OCI-LY1 (cell line): ENCODE measurements around the gene ZBTB20.

Experiments used
- H2AFZ ChIP-seq: fragments of 200-600 bp; sonication (generic), shearing (Covaris generic); 2 replicates; pipeline ENCODE4 v1.6.0; 2014; ENCODE audit warnings: antibody characterized with exemption, mild to moderate bottlenecking, low read length
- H3F3A ChIP-seq: fragments of 200-600 bp; sonication (generic), shearing (Covaris generic); 2 replicates; pipeline ENCODE4 v1.6.0; 2014; ENCODE audit warnings: mild to moderate bottlenecking, antibody characterized with exemption, low read length, moderate library complexity; ENCODE audit not compliant: insufficient read depth
- H3K27ac ChIP-seq: fragments of 200-600 bp; sonication (generic); 2 replicates; pipeline ENCODE4 v1.5.1; 2014; ENCODE audit warnings: low read length, mixed run types, mild to moderate bottlenecking, low read depth; ENCODE audit not compliant: poor library complexity, severe bottlenecking
- H3K27me3 ChIP-seq: fragments of 200-600 bp; sonication (generic); 2 replicates; pipeline ENCODE4 v1.6.0; 2014; ENCODE audit warnings: antibody characterized with exemption, mild to moderate bottlenecking, low read length, moderate library complexity; ENCODE audit not compliant: insufficient read depth
- H3K36me3 ChIP-seq: fragments of 200-600 bp; sonication (generic); 2 replicates; pipeline ENCODE4 v1.6.1; 2014; ENCODE audit warnings: mild to moderate bottlenecking, antibody characterized with exemption, low read length, moderate library complexity, mixed read lengths; ENCODE audit not compliant: insufficient read depth
- H3K4me1 ChIP-seq: fragments of 200-600 bp; sonication (generic); 2 replicates; pipeline ENCODE4 v1.5.1; 2014; ENCODE audit warnings: mild to moderate bottlenecking, low read length, moderate library complexity; ENCODE audit not compliant: insufficient read depth, severe bottlenecking
- H3K4me2 ChIP-seq: fragments of 200-600 bp; sonication (generic), shearing (Covaris generic); 2 replicates; pipeline ENCODE4 v1.6.1; 2014; ENCODE audit warnings: low read length
- H3K4me3 ChIP-seq: fragments of 200-600 bp; sonication (generic); 2 replicates; pipeline ENCODE4 v1.5.1; 2014; ENCODE audit warnings: low read length, low read depth, mild to moderate bottlenecking, mixed read lengths; ENCODE audit not compliant: poor library complexity, severe bottlenecking
- H3K79me2 ChIP-seq: fragments of 200-600 bp; shearing (Covaris generic); 2 replicates; pipeline ENCODE4 v1.6.1; 2016; ENCODE audit warnings: mixed run types, low read length, mixed read lengths; ENCODE audit not compliant: insufficient read depth
- H3K9ac ChIP-seq: fragments of 200-600 bp; sonication (generic), shearing (Covaris generic); 2 replicates; pipeline ENCODE4 v1.6.1; 2014; ENCODE audit warnings: mild to moderate bottlenecking, low read length, mixed read lengths
- H3K9me2 ChIP-seq: fragments of 200-600 bp; sonication (generic), shearing (Covaris generic); 2 replicates; pipeline ENCODE4 v1.6.1; 2014; ENCODE audit warnings: low read depth, mild to moderate bottlenecking, low read length, mixed read lengths
- H3K9me3 ChIP-seq: fragments of 200-600 bp; shearing (Covaris generic); 2 replicates; pipeline ENCODE4 v1.6.1; 2014; ENCODE audit warnings: low read length, mixed read lengths
- H4K20me1 ChIP-seq: fragments of 200-600 bp; sonication (generic), shearing (Covaris generic); 2 replicates; pipeline ENCODE4 v1.6.0; 2016; ENCODE audit warnings: mild to moderate bottlenecking, low read length; ENCODE audit not compliant: insufficient read depth
- CTCF ChIP-seq: fragments of 200-600 bp; sonication (generic), shearing (Covaris generic); IDR thresholded peaks from 2 replicates; pipeline ENCODE4 v1.5.1; 2017; ENCODE audit warnings: mild to moderate bottlenecking, antibody characterized with exemption, low read length, moderate library complexity, mixed read lengths
- EZH2 ChIP-seq: fragments of 200-600 bp; sonication (generic), shearing (Covaris generic); IDR thresholded peaks from 2 replicates; pipeline ENCODE4 v1.8.0; 2017; ENCODE audit warnings: borderline replicate concordance, mixed run types, mild to moderate bottlenecking, antibody characterized with exemption, low read length, moderate library complexity, mixed read lengths

The ZBTB20 gene

GRCh38 chr3:114830652-114831051 lies 316.4 kb downstream of the ZBTB20 start:
- H3K27me3 ChIP-seq: no peaks in the 10 kb centered on the region
- no peak overlapping the region for H3K27ac ChIP-seq
- H4K20me1 ChIP-seq: no peaks in the 10 kb centered on the region
- H3K9me3 ChIP-seq: no peaks in the 10 kb centered on the region
- H3K36me3 ChIP-seq: no peaks in the 10 kb centered on the region
- H3K4me3 ChIP-seq: no peak overlapping the region
- no peak overlapping the region for H3K9ac ChIP-seq
- H2AFZ ChIP-seq: no peak overlapping the region
- no peaks in the 10 kb centered on the region for H3K9me2 ChIP-seq
- TF ChIP-seq CTCF (no peak), EZH2 (no peak)
- no peaks in the 10 kb centered on the region for H3K79me2 ChIP-seq
- no peak overlapping the region for H3K4me2 ChIP-seq
- H3K4me1 ChIP-seq: no peaks in the 10 kb centered on the region
- no peaks in the 10 kb centered on the region for H3F3A ChIP-seq

- Histone ChIP-seq H3K4me2 (no peak overlapping the region), H3K9me2 (no peaks in the 10 kb centered on the region), H4K20me1 (no peaks in the 10 kb centered on the region), H3K4me3 (no peak overlapping the region), H3K27ac (no peak overlapping the region), H3K4me1 (no peaks in the 10 kb centered on the region), H3F3A (no peaks in the 10 kb centered on the region), H3K9me3 (no peaks in the 10 kb centered on the region), H3K27me3 (no peaks in the 10 kb centered on the region), H3K9ac (no peak overlapping the region), H3K79me2 (no peaks in the 10 kb centered on the region), H3K36me3 (no peaks in the 10 kb centered on the region), H2AFZ (no peak overlapping the region)
- TF ChIP-seq CTCF (no peak), EZH2 (no peak)
Observed at GRCh38 chr3:114829783-114830182, 317.3 kb downstream of the ZBTB20 start.

GRCh38 chr3:114827495-114827894 lies 319.6 kb downstream of the ZBTB20 start:
- H4K20me1 ChIP-seq: no peaks in the 10 kb centered on the region
- no peak overlapping the region for H3K4me3 ChIP-seq
- TF ChIP-seq CTCF: peak; percentile 68
- no peak for TF ChIP-seq EZH2
- H3K9me3 ChIP-seq: no peaks in the 10 kb centered on the region
- H3K9me2 ChIP-seq: no peaks in the 10 kb centered on the region
- H3K27ac ChIP-seq: no peak overlapping the region
- H3K79me2 ChIP-seq: no peaks in the 10 kb centered on the region
- H3K4me1 ChIP-seq: no peaks in the 10 kb centered on the region
- no peak overlapping the region for H2AFZ ChIP-seq
- no peaks in the 10 kb centered on the region for H3K36me3 ChIP-seq
- H3K9ac ChIP-seq: no peak overlapping the region
- H3F3A ChIP-seq: no peaks in the 10 kb centered on the region
- no peaks in the 10 kb centered on the region for H3K27me3 ChIP-seq
- no peak overlapping the region for H3K4me2 ChIP-seq
